ENCODE results near the gene HTATIP2. TPM values are rescaled to one million over a fixed set of nuclear protein-coding genes. Genes with fewer than 3 reads are reported as not detected.
A peak's percentile ranks its signal among the peaks of the same experiment; 100 is the strongest.

The HTATIP2 gene
- total and polyA plus RNA-seq, 2 of the 4 experiments (the other 2 are of a cell fraction): 7.2 to 11.6 TPM

- H2BK120ac ChIP-seq (ENCODE audit: low read depth, low read length): no peak overlapping the region
- H3K27me3 ChIP-seq (ENCODE audit: control insufficient read depth, insufficient read depth, low read length): peaks cover 15% of the 10 kb centered on the region
- BruUV-seq (replicated peaks): no TSS peak
- H2AK5ac ChIP-seq (ENCODE audit: low read depth, low read length): no peak overlapping the region
- H3K14ac ChIP-seq (replicated peaks; ENCODE audit: low read depth, low read length): no peak overlapping the region
- H2BK5ac ChIP-seq (ENCODE audit: low read depth, low read length, poor library complexity, severe bottlenecking): no peak overlapping the region
- no peak overlapping the region for H2BK20ac ChIP-seq (ENCODE audit: low read depth, low read length)
- H3K79me1 ChIP-seq (ENCODE audit: low read depth in 1 of 2, low read length in 2 of 2): no peaks in the 10 kb centered on the region
- peak; percentile 58 for DNase-seq
- ATAC-seq (ENCODE audit: low read depth): peak; percentile 92
- no peak overlapping the region for H2BK15ac ChIP-seq (ENCODE audit: low read depth, low read length)
- no peak overlapping the region for H3K4ac ChIP-seq (ENCODE audit: low read depth, low read length)
- intact Hi-C loops (cut with micrococcal nuclease): loop anchor here (1.0 to 2.0 kb wide), 5 partner anchors 227 to 799 kb away; no protein-coding TSS in a partner anchor
- H3K18ac ChIP-seq (ENCODE audit: low read depth, low read length): no peak overlapping the region
- H2AK9ac ChIP-seq (replicated peaks; ENCODE audit: low read depth, low read length, poor library complexity): no peak overlapping the region
- no peak overlapping the region for H3K4me3 ChIP-seq (ENCODE audit: insufficient read depth, low read depth, low read length)
- H3K9ac ChIP-seq (ENCODE audit: low read depth, low read length): no peak overlapping the region
- WGBS, 2 experiments (ENCODE audit: extremely low coverage in 2 of 2, insufficient read length in 1 of 2): 100% methylated on average over 1 of the region's 12 CpGs; no CpG with 5 or more reads in 1 of the 2 experiments
- no peak overlapping the region for H3K27ac ChIP-seq (ENCODE audit: insufficient read depth, low read length)
- ChIA-PET POLR2A (ENCODE audit: unreplicated experiment) (no interaction called here), CTCF (interaction anchor here (0.5 to 4.7 kb wide), 8 partner anchors 9 to 1293 kb away, joined by 3 to 21 read pairs (median 3); partner anchors contain the start of gene HTATIP2)
- no peak overlapping the region; the same call in 1 of the 2 replicates for H3K56ac ChIP-seq (ENCODE audit: extremely low read depth, insufficient read depth, low read length)
- no peak overlapping the region for H3K23ac ChIP-seq (ENCODE audit: low read depth, low read length)
- H4K8ac ChIP-seq (ENCODE audit: low read depth in 2 of 2, low read length in 2 of 2): no peak overlapping the region
- TF ChIP-seq SMC3 (IDR thresholded peaks at IDR 0.05; ENCODE audit: low read depth, low read length): peak; percentile 46
- TF ChIP-seq RAD21 (IDR thresholded peaks at IDR 0.05; ENCODE audit: low read length): peak; percentile 36; the same call in 1 of the 2 replicates
- peak; percentile 10; the same call in 1 of the 2 replicates for TF ChIP-seq USF2 (IDR thresholded peaks at IDR 0.05; ENCODE audit: low read depth, low read length)
- no peak for TF ChIP-seq BHLHE40 (IDR thresholded peaks at IDR 0.05; ENCODE audit: low read depth, low read length)
- no peak for TF ChIP-seq FOS (IDR thresholded peaks at IDR 0.05; ENCODE audit: low read depth, low read length)
- no peak for TF ChIP-seq CEBPB (IDR thresholded peaks at IDR 0.05; ENCODE audit: low read depth, low read length)
- TF ChIP-seq CTCF (conservative IDR thresholded peaks at IDR 0.05; ENCODE audit: low read depth, low read length): peak; percentile 62
- no peak for TF ChIP-seq NFE2L2 (IDR thresholded peaks at IDR 0.05; ENCODE audit: low read depth, low read length)
- peak; percentile 22; the same call in 1 of the 2 replicates for TF ChIP-seq MXI1 (IDR thresholded peaks at IDR 0.05; ENCODE audit: borderline replicate concordance, low read depth, low read length)
- no peaks in the 10 kb centered on the region for H4K20me1 ChIP-seq (ENCODE audit: insufficient read depth, low read length)
- no peak overlapping the region for H4K91ac ChIP-seq (ENCODE audit: insufficient read depth, low read depth, low read length)
- dilution Hi-C loops (cut with HindIII; ENCODE audit: low sequenced_read_pairs, unreplicated experiment): no loop called here
- no peak overlapping the region for H4K5ac ChIP-seq (ENCODE audit: low read depth, low read length)
- H2AFZ ChIP-seq (replicated peaks; ENCODE audit: low read length, poor library complexity): no peak overlapping the region
- H3K9me3 ChIP-seq (ENCODE audit: control insufficient read depth, insufficient read depth, low read length): no peaks in the 10 kb centered on the region
- H3K36me3 ChIP-seq (ENCODE audit: control insufficient read depth, insufficient read depth, low read length): no peaks in the 10 kb centered on the region
- H3K4me2 ChIP-seq (ENCODE audit: low read depth, low read length): no peak overlapping the region
- no peaks in the 10 kb centered on the region for H3K9me1 ChIP-seq (ENCODE audit: insufficient read depth, low read length)
- peaks cover 2% of the 10 kb centered on the region; the same call in 1 of the 2 replicates for H3K4me1 ChIP-seq (ENCODE audit: control insufficient read depth, insufficient read depth, low read length)
- in situ Hi-C loops (cut with MboI; ENCODE audit: low sequenced_read_pairs): loop anchor here (25.0 kb wide), 1 partner anchor 418 kb away; no protein-coding TSS in a partner anchor
Measured at GRCh38 chr11:20355221-20356219, 8.0 kb upstream of the HTATIP2 start.

Data from IMR-90 (cell line).